Fibroblast of the aortic adventitia (primary cell): ENCODE results near the gene CBX5. TPM values are rescaled to one million over a fixed set of nuclear protein-coding genes. Genes with fewer than 3 reads are reported as not detected.

Experiments used
- DNase-seq: peaks from one replicate; pipeline ENCODE4 v3.0.0-alpha.2; 2010; ENCODE audit warnings: low read depth
- H3K4me3 ChIP-seq: 2 replicates; pipeline ENCODE4 v1.5.1; 2011; ENCODE audit warnings: low read depth, mild to moderate bottlenecking, control low read depth, low read length, moderate library complexity
- total RNA-seq: library from RNA; depleted of rRNA; stranded (reverse); fragments of >200 nt; gene quantifications from 2 replicates; pipeline ENCODE4 v1.2.3, GENCODE V29; 2012; ENCODE audit warnings: low replicate concordance
- TF ChIP-seq, protein P1 (sequence below): IDR thresholded peaks from 2 replicates; pipeline ENCODE4 v1.5.1; 2011; ENCODE audit warnings: mild to moderate bottlenecking, low read length, control low read depth, inconsistent platforms; ENCODE audit not compliant: insufficient read depth

The CBX5 gene
- total RNA-seq, 1 donor, result 114 TPM

GRCh38 chr12:54299515-54300224 is 19.7 kb upstream of the CBX5 start:
- H3K4me3 ChIP-seq, result no peak overlapping the region
- DNase-seq, result peak; percentile 39
- TF ChIP-seq, protein P1, sequence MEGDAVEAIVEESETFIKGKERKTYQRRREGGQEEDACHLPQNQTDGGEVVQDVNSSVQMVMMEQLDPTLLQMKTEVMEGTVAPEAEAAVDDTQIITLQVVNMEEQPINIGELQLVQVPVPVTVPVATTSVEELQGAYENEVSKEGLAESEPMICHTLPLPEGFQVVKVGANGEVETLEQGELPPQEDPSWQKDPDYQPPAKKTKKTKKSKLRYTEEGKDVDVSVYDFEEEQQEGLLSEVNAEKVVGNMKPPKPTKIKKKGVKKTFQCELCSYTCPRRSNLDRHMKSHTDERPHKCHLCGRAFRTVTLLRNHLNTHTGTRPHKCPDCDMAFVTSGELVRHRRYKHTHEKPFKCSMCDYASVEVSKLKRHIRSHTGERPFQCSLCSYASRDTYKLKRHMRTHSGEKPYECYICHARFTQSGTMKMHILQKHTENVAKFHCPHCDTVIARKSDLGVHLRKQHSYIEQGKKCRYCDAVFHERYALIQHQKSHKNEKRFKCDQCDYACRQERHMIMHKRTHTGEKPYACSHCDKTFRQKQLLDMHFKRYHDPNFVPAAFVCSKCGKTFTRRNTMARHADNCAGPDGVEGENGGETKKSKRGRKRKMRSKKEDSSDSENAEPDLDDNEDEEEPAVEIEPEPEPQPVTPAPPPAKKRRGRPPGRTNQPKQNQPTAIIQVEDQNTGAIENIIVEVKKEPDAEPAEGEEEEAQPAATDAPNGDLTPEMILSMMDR, result no peak

- no peak for DNase-seq
- no peak overlapping the region for H3K4me3 ChIP-seq
- TF ChIP-seq, protein P1, result no peak
These were observed 19.0 kb upstream of the CBX5 start for GRCh38 chr12:54298904-54299303.

DNA sequence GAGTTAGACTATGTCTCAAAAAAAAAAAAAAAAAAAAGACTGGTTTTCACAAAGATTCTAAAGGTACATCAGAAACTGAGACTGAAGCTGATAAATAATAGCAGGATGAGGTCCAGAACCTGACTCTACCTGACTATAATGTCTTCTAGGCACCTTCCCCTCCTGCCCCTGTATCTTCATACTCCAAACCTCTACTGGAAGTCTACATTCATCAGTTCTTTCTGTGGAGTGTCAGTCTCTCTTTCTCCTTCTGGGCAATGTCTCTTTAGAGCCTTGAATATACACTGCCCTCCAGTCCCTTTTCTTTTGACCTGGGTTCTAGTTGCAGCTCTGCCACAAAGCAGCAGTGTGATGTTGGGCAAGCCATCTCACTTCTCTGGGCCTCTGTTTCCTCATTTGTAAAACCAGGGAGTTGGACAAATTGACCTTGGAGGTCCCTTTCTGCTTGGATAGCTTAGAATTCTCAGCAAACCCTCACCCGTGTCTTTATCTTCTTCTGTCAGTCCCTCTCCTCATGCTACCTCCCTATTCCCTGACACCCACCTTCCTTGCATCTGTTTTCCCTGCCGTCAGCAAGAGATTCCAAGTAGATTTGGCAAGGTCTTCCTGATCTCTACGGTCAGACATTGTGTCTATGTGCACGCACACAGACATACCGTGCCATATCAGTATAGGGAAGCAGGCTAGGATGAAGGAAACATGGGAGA is 16.6 kb upstream of the CBX5 start:
- DNase-seq, result no peak
- H3K4me3 ChIP-seq, result no peak overlapping the region
- TF ChIP-seq, protein P1, result no peak

DNA sequence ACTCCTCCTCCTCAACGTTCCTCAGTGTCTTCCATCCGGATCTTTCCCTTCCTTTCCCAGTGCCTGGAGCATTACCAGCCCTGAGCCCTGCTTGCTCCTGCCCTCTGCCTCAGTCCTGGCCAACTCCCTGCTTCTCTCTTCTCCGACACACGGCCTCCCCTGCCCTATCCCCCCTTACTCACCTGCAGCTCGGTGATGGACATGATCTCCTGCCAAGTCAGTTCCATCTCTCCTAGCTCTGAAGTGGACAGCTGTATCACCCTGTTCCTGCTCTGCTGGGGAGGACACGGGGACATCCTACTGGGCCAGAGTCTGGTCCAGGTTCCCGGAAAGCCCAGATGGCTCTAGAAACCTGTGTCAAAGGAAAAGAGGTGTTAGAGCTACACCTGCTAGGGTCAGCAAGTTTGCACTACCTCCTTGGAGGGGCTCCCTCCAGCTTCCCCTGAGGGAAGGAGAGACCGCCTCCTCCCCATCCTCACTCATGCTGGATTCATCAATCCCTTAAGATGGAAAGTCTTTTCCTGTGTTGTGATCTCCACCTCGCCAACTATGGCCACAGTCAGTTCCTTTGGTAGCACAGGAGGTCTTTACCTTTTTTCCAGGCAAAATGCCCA is 15.1 kb upstream of the CBX5 start:
- TF ChIP-seq, protein P1, result no peak
- DNase-seq, result no peak
- no peak overlapping the region for H3K4me3 ChIP-seq

DNA sequence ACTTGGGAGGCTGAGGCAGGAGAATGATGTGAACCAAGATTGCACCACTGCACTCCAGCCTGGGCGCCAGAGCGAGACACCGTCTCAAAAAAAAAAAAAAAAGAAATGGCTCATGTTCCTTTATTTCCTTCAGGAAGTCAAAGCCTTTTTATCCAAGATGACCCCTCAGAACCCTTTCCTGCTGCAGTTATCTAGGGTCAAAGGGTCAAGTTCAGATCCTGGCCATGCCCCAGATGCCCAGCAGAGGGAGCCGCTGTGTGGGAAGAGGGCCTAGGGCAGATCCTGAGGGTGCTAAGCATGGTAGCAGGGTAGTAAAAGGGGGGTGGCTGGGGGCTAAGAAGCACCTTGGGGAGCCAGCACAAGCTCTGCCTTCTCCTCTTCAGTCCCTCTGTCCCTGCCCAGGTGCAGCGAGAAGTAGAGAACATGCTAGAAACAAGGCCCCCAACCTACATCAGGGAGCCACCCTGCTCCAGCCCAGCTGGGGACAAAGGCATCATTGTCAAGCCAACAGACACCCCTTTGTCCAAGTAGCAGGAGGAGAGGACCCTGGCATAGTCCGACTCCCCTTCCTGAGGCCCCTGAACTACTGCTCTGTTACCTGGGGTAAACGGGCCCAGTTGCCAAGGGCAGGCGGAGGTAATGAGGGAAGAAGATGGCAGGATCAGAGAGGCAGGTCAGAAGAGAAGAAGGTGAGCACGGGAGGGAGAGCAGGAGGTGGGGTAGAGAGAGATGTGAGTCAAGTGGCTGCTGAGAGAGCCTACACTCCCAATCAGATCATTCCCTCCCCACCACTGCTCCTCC is 14.4 kb upstream of the CBX5 start:
- no peak overlapping the region for H3K4me3 ChIP-seq
- peak; percentile 40 for DNase-seq
- TF ChIP-seq, protein P1, result peak; percentile 88

DNA sequence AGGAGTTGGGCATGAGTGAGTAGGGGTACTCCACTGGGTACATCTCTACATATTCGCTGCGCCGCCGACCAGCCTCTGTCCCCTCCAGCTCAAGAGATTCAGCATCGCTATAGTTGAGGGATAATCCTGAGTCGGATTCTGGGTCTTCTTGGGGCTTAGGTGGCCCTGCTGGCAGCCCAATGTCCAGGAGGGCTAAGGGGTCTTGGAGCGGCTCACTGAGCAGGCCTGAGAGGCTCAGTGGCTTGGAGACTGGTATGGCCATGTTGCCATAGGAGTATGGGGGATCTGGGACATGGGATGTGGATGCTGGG is 13.0 kb upstream of the CBX5 start:
- no peak for DNase-seq
- TF ChIP-seq, protein P1, result no peak
- no peak overlapping the region for H3K4me3 ChIP-seq
